NK-92 treated with Interleukin-12 subunit alpha and Interleukin-12 subunit beta, amount 100 ng/mL, for 24 hours (cell line): ENCODE results near the gene THAP3.
"Not testable (repeated sequence)": the region's sequence is repeated elsewhere in the genome, so short reads cannot be mapped to it uniquely, and the experiment has no call there.

ENCODE experiments used
- DNase-seq: peaks from one replicate; lab custom pipeline; 2025; lab: John Stamatoyannopoulos, UW

THAP3 gene

GRCh38 chr1:6591222-6591621, 33.4 kb upstream of the THAP3 start:
- DNase-seq: no peak

- DNase-seq: no peak
These were observed 33.0 kb upstream of the THAP3 start for GRCh38 chr1:6591644-6592043.

GRCh38 chr1:6592441-6592840, 32.2 kb upstream of the THAP3 start:
- no peak for DNase-seq

GRCh38 chr1:6592865-6593593, 31.6 kb upstream of the THAP3 start:
- DNase-seq: no peak

GRCh38 chr1:6593810-6594209, 30.9 kb upstream of the THAP3 start:
- no peak for DNase-seq

- no peak for DNase-seq
These were observed 29.5 kb upstream of the THAP3 start for GRCh38 chr1:6594977-6595740.

- DNase-seq: no peak
These were observed 28.3 kb upstream of the THAP3 start for GRCh38 chr1:6596351-6596750.

- DNase-seq: no peak
These were observed 27.5 kb upstream of the THAP3 start for GRCh38 chr1:6596886-6597776.

- no peak for DNase-seq
These were observed 26.9 kb upstream of the THAP3 start for GRCh38 chr1:6597777-6598131.

GRCh38 chr1:6599141-6599975, 25.3 kb upstream of the THAP3 start:
- no peak for DNase-seq

- DNase-seq: not testable (repeated sequence)
These were observed 24.7 kb upstream of the THAP3 start for GRCh38 chr1:6599991-6600390.

- DNase-seq: no peak
These were observed 24.1 kb upstream of the THAP3 start for GRCh38 chr1:6600410-6601048.

GRCh38 chr1:6601049-6601922, 23.4 kb upstream of the THAP3 start:
- peak; percentile 78 for DNase-seq

GRCh38 chr1:6601923-6602668, 22.6 kb upstream of the THAP3 start:
- DNase-seq: no peak

GRCh38 chr1:6602669-6603237, 21.9 kb upstream of the THAP3 start, which contains the start of gene KLHL21:
KLHL21 (minus strand) TSS chr1:6602869; CDS start chr1:6602817, 52 bp downstream.
- peak; percentile 73 for DNase-seq

GRCh38 chr1:6603238-6603914, 21.3 kb upstream of the THAP3 start:
- no peak for DNase-seq

GRCh38 chr1:6603915-6604558, 20.6 kb upstream of the THAP3 start:
- DNase-seq: no peak
